Progenitor cell of endocrine pancreas (in vitro differentiated cells): ENCODE results near the gene C21orf58. TPM values are rescaled to one million over a fixed set of nuclear protein-coding genes. Genes with fewer than 3 reads are reported as not detected.
"Not testable (repeated sequence)": the region's sequence is repeated elsewhere in the genome, so short reads cannot be mapped to it uniquely, and the experiment has no call there.

Experiments used
- DNase-seq: peaks from one replicate; pipeline ENCODE4 v3.0.0; 2021; ENCODE audit warnings: low spot score; ENCODE audit not compliant: unreplicated experiment
- H3K27ac Mint-ChIP-seq: 2 replicates; pipeline ENCODE4 v1.8.0; 2021; ENCODE audit warnings: mild to moderate bottlenecking, moderate library complexity, mixed read lengths
- H3K27me3 Mint-ChIP-seq: 2 replicates; pipeline ENCODE4 v1.8.0; 2021; ENCODE audit warnings: mixed read lengths
- H3K36me3 Mint-ChIP-seq: 2 replicates; pipeline ENCODE4 v1.8.0; 2022; ENCODE audit warnings: mixed read lengths; ENCODE audit not compliant: insufficient read depth
- H3K4me1 Mint-ChIP-seq: 2 replicates; pipeline ENCODE4 v1.8.0; 2021; ENCODE audit warnings: low read depth, mixed read lengths
- H3K4me3 Mint-ChIP-seq: 2 replicates; pipeline ENCODE4 v1.8.0; 2021; ENCODE audit warnings: low read depth, mild to moderate bottlenecking, moderate library complexity, mixed read lengths
- H3K9me3 Mint-ChIP-seq: 2 replicates; pipeline ENCODE4 v1.8.0; 2021; ENCODE audit warnings: low read depth, mixed read lengths
- total RNA-seq: library from RNA; stranded (reverse); gene quantifications from 2 replicates; pipeline ENCODE4 v1.2.1, GENCODE V29; 2021
- TF ChIP-seq, protein P1 (sequence below): fragments of 200-600 bp; sonication (generic); IDR thresholded peaks from one replicate; pipeline ENCODE4 v1.5.0; 2021; ENCODE audit warnings: antibody characterized with exemption, mild to moderate bottlenecking; ENCODE audit not compliant: unreplicated experiment

The C21orf58 gene
- total RNA-seq, 1 donor from 2014 or later, result 31.5 TPM

GRCh38 chr21:46317710-46318463 lies 5.8 kb downstream of the C21orf58 start:
- Mint-ChIP-seq H3K4me3 (no peak overlapping the region), H3K9me3 (no peaks in the 10 kb centered on the region), H3K4me1 (peaks cover 22% of the 10 kb centered on the region), H3K36me3 (peaks cover 4% of the 10 kb centered on the region), H3K27me3 (no peaks in the 10 kb centered on the region), H3K27ac (peak overlapping the region; percentile 52)
- DNase-seq, result no peak
- TF ChIP-seq, protein P1, sequence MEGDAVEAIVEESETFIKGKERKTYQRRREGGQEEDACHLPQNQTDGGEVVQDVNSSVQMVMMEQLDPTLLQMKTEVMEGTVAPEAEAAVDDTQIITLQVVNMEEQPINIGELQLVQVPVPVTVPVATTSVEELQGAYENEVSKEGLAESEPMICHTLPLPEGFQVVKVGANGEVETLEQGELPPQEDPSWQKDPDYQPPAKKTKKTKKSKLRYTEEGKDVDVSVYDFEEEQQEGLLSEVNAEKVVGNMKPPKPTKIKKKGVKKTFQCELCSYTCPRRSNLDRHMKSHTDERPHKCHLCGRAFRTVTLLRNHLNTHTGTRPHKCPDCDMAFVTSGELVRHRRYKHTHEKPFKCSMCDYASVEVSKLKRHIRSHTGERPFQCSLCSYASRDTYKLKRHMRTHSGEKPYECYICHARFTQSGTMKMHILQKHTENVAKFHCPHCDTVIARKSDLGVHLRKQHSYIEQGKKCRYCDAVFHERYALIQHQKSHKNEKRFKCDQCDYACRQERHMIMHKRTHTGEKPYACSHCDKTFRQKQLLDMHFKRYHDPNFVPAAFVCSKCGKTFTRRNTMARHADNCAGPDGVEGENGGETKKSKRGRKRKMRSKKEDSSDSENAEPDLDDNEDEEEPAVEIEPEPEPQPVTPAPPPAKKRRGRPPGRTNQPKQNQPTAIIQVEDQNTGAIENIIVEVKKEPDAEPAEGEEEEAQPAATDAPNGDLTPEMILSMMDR, result no peak

- Mint-ChIP-seq H3K4me3 (no peak overlapping the region), H3K36me3 (peaks cover 6% of the 10 kb centered on the region)
- DNase-seq, result no peak
Measured at GRCh38 chr21:46316708-46317324, 6.9 kb downstream of the C21orf58 start.

GRCh38 chr21:46314441-46315020 lies 9.1 kb downstream of the C21orf58 start:
- H3K9me3 Mint-ChIP-seq, result no peaks in the 10 kb centered on the region
- no peaks in the 10 kb centered on the region for H3K27me3 Mint-ChIP-seq
- no peak overlapping the region for H3K4me3 Mint-ChIP-seq
- TF ChIP-seq, protein P1, result no peak
- H3K27ac Mint-ChIP-seq, result no peak overlapping the region
- no peak for DNase-seq
- peaks cover 6% of the 10 kb centered on the region for H3K4me1 Mint-ChIP-seq
- H3K36me3 Mint-ChIP-seq, result peaks cover 7% of the 10 kb centered on the region

More at GRCh38 chr21:46316708-46317324, 6.9 kb downstream of the C21orf58 start:
- Mint-ChIP-seq H3K4me1 (peaks cover 18% of the 10 kb centered on the region), H3K9me3 (no peaks in the 10 kb centered on the region), H3K27me3 (no peaks in the 10 kb centered on the region), H3K27ac (no peak overlapping the region)
- TF ChIP-seq, protein P1, result no peak

DNA sequence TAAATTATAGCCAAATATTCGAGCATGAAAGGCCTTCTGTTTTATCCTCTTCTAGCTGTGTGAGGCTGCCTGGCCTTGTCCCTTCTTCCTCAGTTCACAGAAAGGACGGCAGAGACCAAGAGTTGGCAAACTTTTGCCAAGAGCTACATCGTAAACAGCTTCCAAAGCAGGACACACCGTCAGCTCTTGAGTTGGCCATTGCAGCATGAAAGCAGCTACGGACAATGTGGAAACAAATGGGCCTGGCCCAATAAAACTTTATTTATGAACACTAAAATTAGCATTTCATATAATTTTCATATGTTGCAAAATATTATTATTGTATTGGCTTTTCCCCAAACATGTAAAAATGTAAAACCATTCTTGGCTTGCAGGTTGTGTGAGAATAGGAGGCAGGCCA lies 10.7 kb downstream of the C21orf58 start:
- Mint-ChIP-seq H3K27me3 (no peaks in the 10 kb centered on the region), H3K36me3 (peaks cover 9% of the 10 kb centered on the region), H3K4me3 (no peak overlapping the region), H3K4me1 (no peaks in the 10 kb centered on the region), H3K9me3 (no peaks in the 10 kb centered on the region), H3K27ac (no peak overlapping the region)
- TF ChIP-seq, protein P1, result no peak
- DNase-seq, result no peak

- Mint-ChIP-seq H3K27ac (no peak overlapping the region), H3K9me3 (no peaks in the 10 kb centered on the region), H3K36me3 (peaks cover 16% of the 10 kb centered on the region), H3K4me3 (no peak overlapping the region), H3K4me1 (no peaks in the 10 kb centered on the region), H3K27me3 (no peaks in the 10 kb centered on the region)
- TF ChIP-seq, protein P1, result no peak
- no peak for DNase-seq
Measured at GRCh38 chr21:46311568-46311967, 12.1 kb downstream of the C21orf58 start.

- H3K27me3 Mint-ChIP-seq, H3K4me1 Mint-ChIP-seq, H3K27ac Mint-ChIP-seq, DNase-seq, H3K9me3 Mint-ChIP-seq, H3K4me3 Mint-ChIP-seq: not testable (repeated sequence)
- peaks cover 17% of the 10 kb centered on the region for H3K36me3 Mint-ChIP-seq
Measured at GRCh38 chr21:46310260-46310659, 13.4 kb downstream of the C21orf58 start.
